Measurements from ENCODE around the gene TMCC2.

TMCC2 gene

DNA sequence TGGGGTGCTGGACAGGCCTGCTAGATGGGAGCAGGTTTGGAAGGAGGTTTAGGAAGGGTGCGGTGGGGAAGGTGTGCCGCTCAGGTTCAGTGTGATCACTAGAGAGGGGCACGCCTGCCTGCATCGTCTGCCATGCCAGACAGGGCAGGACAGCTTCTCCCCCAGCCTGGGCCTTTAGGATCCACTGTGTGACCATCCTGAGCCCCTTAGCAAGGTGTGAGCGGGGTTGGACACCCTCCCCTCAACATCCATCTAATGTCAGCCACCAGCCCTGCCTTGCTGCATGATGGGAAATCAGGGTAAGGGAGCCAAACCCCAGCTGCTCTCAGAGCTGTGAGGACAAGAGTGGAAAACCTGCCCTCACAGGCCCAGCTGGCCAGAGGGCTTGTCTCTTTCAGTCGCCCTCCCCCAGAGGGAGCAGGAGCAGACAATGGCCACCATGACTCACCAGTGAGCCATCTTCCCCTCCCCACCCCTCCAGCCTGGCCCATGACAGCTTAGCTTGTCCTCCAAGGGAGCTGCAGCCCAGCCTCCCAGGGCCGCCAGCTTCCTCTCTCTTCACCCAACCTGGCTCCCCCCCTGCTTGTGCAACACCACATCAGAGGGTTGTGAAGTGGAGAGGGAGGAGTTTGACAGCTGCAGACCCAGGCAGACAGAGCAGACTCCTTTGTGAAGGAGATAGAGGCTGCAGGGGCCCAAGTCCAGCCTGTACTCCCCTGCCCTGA lies 56.8 kb downstream of the TMCC2 start:
- POLR2A ChIA-PET (ENCODE audit: low non-redundant PET) = interaction anchor here (0.6 to 1.1 kb wide), 5 partner anchors 10 to 51 kb away, joined by 3 to 4 read pairs (median 3); partner anchors contain the start of gene NUAK2
- DNase-seq (ENCODE audit: low spot score) = peak; percentile 100

DNA sequence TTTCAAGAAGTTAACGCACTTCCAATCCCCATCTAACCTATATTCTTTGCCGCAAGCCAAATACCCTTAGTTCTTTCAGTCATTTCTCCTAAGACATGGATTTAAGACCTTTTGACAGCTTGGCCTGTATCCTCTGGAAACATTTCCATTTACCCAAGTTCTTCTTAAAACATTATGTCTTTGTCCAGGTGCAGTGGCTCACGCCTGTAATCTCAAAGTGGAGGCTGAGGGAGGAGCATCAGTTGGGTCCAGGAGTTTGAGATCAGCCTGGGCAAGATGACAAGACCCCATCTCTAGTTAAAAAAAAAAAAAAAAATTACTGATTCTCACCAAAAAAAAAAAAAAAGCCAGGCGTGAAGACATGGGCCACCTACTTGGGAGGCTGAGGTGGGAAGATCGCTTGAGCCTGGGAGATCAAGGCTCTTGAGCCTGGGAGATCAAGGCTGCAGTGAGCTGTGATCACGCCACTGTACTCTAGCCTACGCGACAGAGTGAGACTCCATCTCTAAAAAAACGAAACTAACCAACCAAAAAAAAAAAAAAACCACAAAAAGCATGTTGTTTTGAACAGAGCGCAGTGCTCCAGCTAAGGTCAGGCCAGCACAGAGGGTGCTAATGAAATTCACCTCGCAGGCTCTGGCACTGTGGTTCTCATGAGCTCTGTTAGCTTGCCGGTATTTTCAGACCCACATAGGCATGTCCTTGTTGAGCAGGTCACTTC lies 57.8 kb downstream of the TMCC2 start:
- peak overlapping the region; percentile 97 for H3K27ac ChIP-seq
- CTCF ChIA-PET = interaction anchor here (0.6 to 3.1 kb wide), 5 partner anchors 10 to 40 kb away, joined by 3 to 29 read pairs (median 6); no protein-coding TSS in a partner anchor

More for the DNA sequence above, 56.8 kb downstream of the TMCC2 start:
- CTCF ChIA-PET = interaction anchor here (1.0 to 3.1 kb wide), 4 partner anchors 11 to 40 kb away, joined by 3 to 29 read pairs (median 7); no protein-coding TSS in a partner anchor
- TF ChIP-seq, protein P1, sequence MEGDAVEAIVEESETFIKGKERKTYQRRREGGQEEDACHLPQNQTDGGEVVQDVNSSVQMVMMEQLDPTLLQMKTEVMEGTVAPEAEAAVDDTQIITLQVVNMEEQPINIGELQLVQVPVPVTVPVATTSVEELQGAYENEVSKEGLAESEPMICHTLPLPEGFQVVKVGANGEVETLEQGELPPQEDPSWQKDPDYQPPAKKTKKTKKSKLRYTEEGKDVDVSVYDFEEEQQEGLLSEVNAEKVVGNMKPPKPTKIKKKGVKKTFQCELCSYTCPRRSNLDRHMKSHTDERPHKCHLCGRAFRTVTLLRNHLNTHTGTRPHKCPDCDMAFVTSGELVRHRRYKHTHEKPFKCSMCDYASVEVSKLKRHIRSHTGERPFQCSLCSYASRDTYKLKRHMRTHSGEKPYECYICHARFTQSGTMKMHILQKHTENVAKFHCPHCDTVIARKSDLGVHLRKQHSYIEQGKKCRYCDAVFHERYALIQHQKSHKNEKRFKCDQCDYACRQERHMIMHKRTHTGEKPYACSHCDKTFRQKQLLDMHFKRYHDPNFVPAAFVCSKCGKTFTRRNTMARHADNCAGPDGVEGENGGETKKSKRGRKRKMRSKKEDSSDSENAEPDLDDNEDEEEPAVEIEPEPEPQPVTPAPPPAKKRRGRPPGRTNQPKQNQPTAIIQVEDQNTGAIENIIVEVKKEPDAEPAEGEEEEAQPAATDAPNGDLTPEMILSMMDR (conservative IDR thresholded peaks at IDR 0.05; ENCODE audit: low read depth) = no peak
- peak overlapping the region; percentile 97 for H3K27ac ChIP-seq

DNA sequence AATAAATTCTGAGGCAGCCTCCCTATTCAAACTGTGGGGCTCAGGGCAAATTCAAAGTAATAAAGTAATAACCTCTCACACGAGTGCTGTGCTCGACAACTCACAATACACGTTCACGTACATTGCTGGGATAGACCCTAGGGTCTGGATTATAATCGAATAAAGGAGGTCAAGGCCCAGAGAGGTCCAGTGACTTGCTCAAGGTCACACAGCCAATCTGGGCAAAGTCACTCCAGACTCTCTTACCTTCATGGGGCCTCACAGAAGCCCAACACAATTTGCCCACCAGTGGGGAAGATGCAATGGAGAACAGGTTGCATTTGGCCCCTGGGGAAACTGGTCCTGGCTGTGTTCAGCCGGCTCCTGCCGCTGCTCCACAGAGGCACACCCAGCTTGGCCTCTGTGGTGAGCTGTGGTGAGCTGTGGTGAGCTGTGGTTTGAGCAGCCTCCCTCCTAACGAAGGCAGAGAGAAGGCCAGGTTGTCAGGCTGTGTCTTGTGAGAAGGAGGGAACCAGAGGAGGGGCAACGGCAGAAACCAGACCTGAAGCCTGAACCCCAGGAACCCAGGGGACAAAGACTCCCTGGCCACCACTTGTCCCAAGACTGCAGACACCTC lies 58.7 kb downstream of the TMCC2 start:
- TF ChIP-seq, protein P1 (conservative IDR thresholded peaks at IDR 0.05; ENCODE audit: low read depth) = no peak
- POLR2A ChIA-PET (ENCODE audit: low non-redundant PET) = no interaction called here
- CTCF ChIA-PET = interaction anchor here (2.9 to 3.1 kb wide), 2 partner anchors 13 to 39 kb away, joined by 11 to 29 read pairs; no protein-coding TSS in a partner anchor
- H3K27ac ChIP-seq = peak overlapping the region; percentile 97
- no peak for DNase-seq (ENCODE audit: low spot score)

More for the DNA sequence above, 57.8 kb downstream of the TMCC2 start:
- no peak for DNase-seq (ENCODE audit: low spot score)
- TF ChIP-seq, protein P1 (conservative IDR thresholded peaks at IDR 0.05; ENCODE audit: low read depth) = no peak
- POLR2A ChIA-PET (ENCODE audit: low non-redundant PET) = interaction anchor here (0.6 kb wide), 1 partner anchor 11 kb away, joined by 3 read pairs; no protein-coding TSS in a partner anchor

DNA sequence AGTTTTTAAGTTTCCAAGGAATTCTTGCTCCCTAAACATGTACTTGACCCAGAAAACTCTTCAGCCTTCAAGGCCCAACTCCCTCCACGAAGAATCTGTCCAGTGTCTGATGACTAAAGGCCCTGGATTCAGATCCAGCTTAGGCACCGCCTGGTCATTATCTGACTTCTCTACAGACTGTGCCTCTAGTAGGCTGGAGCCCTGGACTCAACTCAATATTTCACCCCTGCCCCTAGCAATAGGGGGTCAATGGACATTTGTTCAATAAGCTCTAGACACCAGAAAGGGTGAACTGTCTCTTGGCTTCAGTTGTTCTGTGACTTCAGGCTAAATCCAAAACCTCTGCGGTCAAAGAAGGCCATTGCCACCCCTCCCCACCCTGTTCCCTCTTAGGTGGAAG lies 59.3 kb downstream of the TMCC2 start:
- TF ChIP-seq, protein P1 (conservative IDR thresholded peaks at IDR 0.05; ENCODE audit: low read depth) = no peak
- no peak for DNase-seq (ENCODE audit: low spot score)
- CTCF ChIA-PET = interaction anchor here (1.2 to 1.9 kb wide), 2 partner anchors 14 to 39 kb away, joined by 3 to 6 read pairs; no protein-coding TSS in a partner anchor
- peak overlapping the region; percentile 97 for H3K27ac ChIP-seq
- POLR2A ChIA-PET (ENCODE audit: low non-redundant PET) = no interaction called here

DNA sequence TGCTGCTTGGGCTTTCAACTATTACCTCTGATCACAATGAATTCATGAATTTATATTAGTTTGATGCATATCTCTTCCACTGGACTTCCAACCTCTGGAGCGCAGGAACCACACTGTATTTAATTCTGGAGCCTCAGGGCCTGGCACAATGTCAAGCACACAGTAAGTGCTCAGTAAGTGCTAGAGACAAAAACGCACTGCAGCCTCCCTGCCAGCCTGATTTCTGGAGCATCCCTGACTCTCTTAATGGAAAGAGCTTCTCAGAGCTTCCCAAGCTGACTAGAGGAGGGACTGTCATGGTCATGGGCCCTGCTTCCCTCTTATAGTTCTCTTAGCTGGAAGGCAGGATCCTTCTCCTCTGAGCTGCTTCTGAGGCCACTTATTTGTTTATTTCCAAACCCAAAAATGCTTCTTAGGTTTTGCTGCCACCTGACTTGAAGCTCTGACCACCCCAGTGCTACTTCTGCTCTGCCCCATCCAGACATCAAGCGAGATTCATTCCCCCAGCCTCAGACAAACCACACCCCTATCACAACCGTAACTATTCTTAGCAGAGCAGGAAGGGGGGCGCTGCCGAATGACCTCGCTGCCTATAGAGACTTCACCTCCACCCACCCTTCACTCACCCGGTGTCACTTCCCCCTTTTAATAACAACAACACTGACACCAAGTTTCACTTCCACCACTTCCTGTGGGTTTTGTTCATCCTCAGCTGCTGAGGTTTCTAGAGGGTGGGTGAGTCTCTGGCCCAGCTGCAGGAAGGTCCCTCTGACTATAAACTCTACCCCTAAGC lies 60.2 kb downstream of the TMCC2 start:
- DNase-seq (ENCODE audit: low spot score) = no peak
- TF ChIP-seq, protein P1 (conservative IDR thresholded peaks at IDR 0.05; ENCODE audit: low read depth) = no peak
- ChIA-PET POLR2A (ENCODE audit: low non-redundant PET) (no interaction called here), CTCF (interaction anchor here (1.2 to 1.9 kb wide), 2 partner anchors 15 to 38 kb away, joined by 3 to 6 read pairs; no protein-coding TSS in a partner anchor)
- H3K27ac ChIP-seq = peak overlapping the region; percentile 45
